GM19023 (cell line): ENCODE data around the gene DNAJB6.
A peak's percentile ranks its signal among the peaks of the same experiment; 100 is the strongest.

Source experiments
- ATAC-seq: cut with Tn5 transposase; IDR thresholded peaks from one replicate; pipeline ENCODE4 v1.9.1; 2021; ENCODE audit warnings: mild to moderate bottlenecking, moderate library complexity; ENCODE audit not compliant: unreplicated experiment

Gene DNAJB6

GRCh38 chr7:157362729-157363128, 25.9 kb downstream of the DNAJB6 start:
- ATAC-seq, result no peak

GRCh38 chr7:157366722-157367121, 29.9 kb downstream of the DNAJB6 start:
- ATAC-seq, result no peak

GRCh38 chr7:157368955-157369354, 32.2 kb downstream of the DNAJB6 start:
- ATAC-seq, result no peak

GRCh38 chr7:157370742-157371141, 33.9 kb downstream of the DNAJB6 start:
- ATAC-seq, result no peak

- ATAC-seq, result no peak
Observed at GRCh38 chr7:157371296-157371695, 34.5 kb downstream of the DNAJB6 start.

- no peak for ATAC-seq
Observed at GRCh38 chr7:157372300-157373232, 35.8 kb downstream of the DNAJB6 start.

GRCh38 chr7:157373493-157373892, 36.7 kb downstream of the DNAJB6 start:
- no peak for ATAC-seq

GRCh38 chr7:157375410-157375809, 38.6 kb downstream of the DNAJB6 start:
- ATAC-seq, result no peak

- no peak for ATAC-seq
Observed at GRCh38 chr7:157377436-157378124, 40.8 kb downstream of the DNAJB6 start.

GRCh38 chr7:157378390-157378789, 41.6 kb downstream of the DNAJB6 start:
- no peak for ATAC-seq

GRCh38 chr7:157379493-157379892, 42.7 kb downstream of the DNAJB6 start:
- ATAC-seq, result no peak

- ATAC-seq, result no peak
Observed at GRCh38 chr7:157380416-157380815, 43.6 kb downstream of the DNAJB6 start.

- ATAC-seq, result no peak
Observed at GRCh38 chr7:157383868-157384267, 47.1 kb downstream of the DNAJB6 start.

- no peak for ATAC-seq
Observed at GRCh38 chr7:157384301-157384700, 47.5 kb downstream of the DNAJB6 start.

GRCh38 chr7:157386979-157387800, 50.4 kb downstream of the DNAJB6 start:
- peak; percentile 90 for ATAC-seq

- ATAC-seq, result no peak
Observed at GRCh38 chr7:157388301-157388700, 51.5 kb downstream of the DNAJB6 start.

GRCh38 chr7:157389951-157390730, 53.3 kb downstream of the DNAJB6 start:
- no peak for ATAC-seq

- no peak for ATAC-seq
Observed at GRCh38 chr7:157391036-157391710, 54.4 kb downstream of the DNAJB6 start.

GRCh38 chr7:157392256-157393037, 55.6 kb downstream of the DNAJB6 start:
- no peak for ATAC-seq
